Thyroid gland (tissue), 4 donors: ENCODE results near the gene EME1. TPM values are rescaled to one million over a fixed set of nuclear protein-coding genes. Genes with fewer than 3 reads are reported as not detected.
A peak's percentile ranks its signal among the peaks of the same experiment; 100 is the strongest.

Experiments used
- DNase-seq, 2 donors: peaks; one replicate each; pipeline ENCODE4 v3.0.0-alpha.2; 2019
- H3K27ac ChIP-seq, 3 donors: fragments of 200-600 bp; sonication (generic); 1 replicate in 2 of 3; 2 replicates in 1 of 3; pipeline ENCODE4 v1.5.1; 2016 to 2019; ENCODE audit warnings: mild to moderate bottlenecking in 1 of 3, moderate library complexity in 1 of 3
- H3K27me3 ChIP-seq: fragments of 200-600 bp; sonication (generic); one replicate; pipeline ENCODE4 v1.5.1; 2019
- H3K36me3 ChIP-seq, 2 donors: fragments of 200-600 bp; sonication (generic); one replicate each; pipeline ENCODE4 v1.5.1; 2016 to 2019
- H3K4me1 ChIP-seq, 2 donors: fragments of 200-600 bp; sonication (generic); one replicate each; pipeline ENCODE4 v1.5.1; 2017 to 2019
- H3K4me3 ChIP-seq, 3 donors: fragments of 200-600 bp; sonication (generic); replicated peaks in 1 of 3; 1 replicate in 2 of 3; 2 replicates in 1 of 3; pipeline ENCODE4 v1.5.1; 2016; ENCODE audit warnings: mild to moderate bottlenecking in 1 of 3
- H3K9me3 ChIP-seq: fragments of 200-600 bp; sonication (generic); one replicate; pipeline ENCODE4 v1.5.1; 2017
- POLR2A ChIP-seq, 2 donors: fragments of 450-650 bp; IDR thresholded peaks; one replicate each; pipeline ENCODE4 v1.6.1; 2017; ENCODE audit warnings: antibody characterized with exemption in 2 of 2, mild to moderate bottlenecking in 2 of 2, moderate library complexity in 1 of 2
- WGBS, 2 donors: methylation state at CpG; one replicate each; pipeline ENCODE4 v1.1.5; 2017; 5-methylcytosine and 5-hydroxymethylcytosine counted together
- intact Hi-C: fragments of 100-400 bp; cut with DNase I; formaldehyde crosslinking; loops from one replicate; pipeline ENCODE4 v1.15.1; 2023
- total RNA-seq, 4 donors: library from RNA; depleted of rRNA; stranded (reverse); fragments of >200 nt; gene quantifications; one replicate each; pipeline ENCODE4 v1.2.3, GENCODE V29; 2016
- TF ChIP-seq, protein P1 (sequence below), 6 experiments: fragments of 200-600 bp in 3 of 6; fragments of 450-650 bp in 3 of 6; sonication (generic) in 3 of 6; IDR thresholded peaks; one replicate each; pipeline ENCODE4 v1.5.1; 2016 to 2019; ENCODE audit warnings: antibody characterized with exemption in 6 of 6, mild to moderate bottlenecking in 2 of 6, inconsistent platforms in 1 of 6, moderate library complexity in 1 of 6

Gene EME1
- total RNA-seq, 4 donors from 2014 or later = 0.27 to 0.93 TPM; not detected in 2

DNA sequence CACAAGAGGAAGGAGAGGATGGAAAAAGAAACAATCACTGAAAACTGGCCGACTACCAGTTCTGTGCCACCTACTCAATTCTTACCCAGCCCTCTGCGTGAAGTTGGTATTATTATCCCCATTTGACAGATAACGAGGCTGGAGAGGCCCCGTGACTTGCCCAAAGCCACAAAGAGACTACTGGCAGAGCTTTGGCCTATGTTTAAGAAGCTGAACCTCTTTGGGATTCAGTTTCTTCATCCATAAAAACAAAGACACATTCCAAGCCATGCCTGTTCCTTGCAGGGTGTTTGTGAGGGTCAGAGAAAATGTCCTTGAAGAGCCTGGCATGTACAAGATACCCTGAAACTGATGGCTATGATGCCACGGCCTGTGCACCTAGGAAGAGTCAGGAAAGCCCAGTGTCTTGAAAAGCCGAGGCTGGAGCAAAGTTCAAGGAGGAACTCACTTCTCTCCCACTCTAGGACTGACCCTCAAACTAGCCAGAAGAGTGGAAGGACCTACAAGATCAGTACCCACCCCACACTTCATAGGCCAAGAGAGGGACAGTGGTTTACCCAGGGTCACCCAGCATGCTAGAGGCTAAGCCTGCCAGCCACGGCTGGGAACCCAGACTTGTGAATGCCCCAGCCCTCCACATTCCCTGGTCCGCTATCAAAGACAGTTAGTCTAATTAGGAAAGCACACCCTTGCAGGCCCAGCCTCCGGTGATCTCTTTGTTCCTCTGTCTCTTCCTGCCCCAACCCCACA is 51.4 kb downstream of the EME1 start:
- intact Hi-C loops = no loop called here
- Histone ChIP-seq H3K36me3 (no peaks in the 10 kb centered on the region), H3K27ac (peak overlapping the region; percentile 87 to 92 (median 88)), H3K27me3 (no peaks in the 10 kb centered on the region), H3K9me3 (no peaks in the 10 kb centered on the region), H3K4me3 (no peak overlapping the region), H3K4me1 (peaks cover 44 to 68% of the 10 kb centered on the region in 2 donors)
- DNase-seq = no peak
- TF ChIP-seq, protein P1, sequence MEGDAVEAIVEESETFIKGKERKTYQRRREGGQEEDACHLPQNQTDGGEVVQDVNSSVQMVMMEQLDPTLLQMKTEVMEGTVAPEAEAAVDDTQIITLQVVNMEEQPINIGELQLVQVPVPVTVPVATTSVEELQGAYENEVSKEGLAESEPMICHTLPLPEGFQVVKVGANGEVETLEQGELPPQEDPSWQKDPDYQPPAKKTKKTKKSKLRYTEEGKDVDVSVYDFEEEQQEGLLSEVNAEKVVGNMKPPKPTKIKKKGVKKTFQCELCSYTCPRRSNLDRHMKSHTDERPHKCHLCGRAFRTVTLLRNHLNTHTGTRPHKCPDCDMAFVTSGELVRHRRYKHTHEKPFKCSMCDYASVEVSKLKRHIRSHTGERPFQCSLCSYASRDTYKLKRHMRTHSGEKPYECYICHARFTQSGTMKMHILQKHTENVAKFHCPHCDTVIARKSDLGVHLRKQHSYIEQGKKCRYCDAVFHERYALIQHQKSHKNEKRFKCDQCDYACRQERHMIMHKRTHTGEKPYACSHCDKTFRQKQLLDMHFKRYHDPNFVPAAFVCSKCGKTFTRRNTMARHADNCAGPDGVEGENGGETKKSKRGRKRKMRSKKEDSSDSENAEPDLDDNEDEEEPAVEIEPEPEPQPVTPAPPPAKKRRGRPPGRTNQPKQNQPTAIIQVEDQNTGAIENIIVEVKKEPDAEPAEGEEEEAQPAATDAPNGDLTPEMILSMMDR (IDR thresholded peaks at IDR 0.05) = no peak
- no peak for TF ChIP-seq POLR2A (IDR thresholded peaks at IDR 0.05)
- WGBS, 2 donors = 68 to 71% methylated on average over 8 to 9 of the region's 9 CpGs

DNA sequence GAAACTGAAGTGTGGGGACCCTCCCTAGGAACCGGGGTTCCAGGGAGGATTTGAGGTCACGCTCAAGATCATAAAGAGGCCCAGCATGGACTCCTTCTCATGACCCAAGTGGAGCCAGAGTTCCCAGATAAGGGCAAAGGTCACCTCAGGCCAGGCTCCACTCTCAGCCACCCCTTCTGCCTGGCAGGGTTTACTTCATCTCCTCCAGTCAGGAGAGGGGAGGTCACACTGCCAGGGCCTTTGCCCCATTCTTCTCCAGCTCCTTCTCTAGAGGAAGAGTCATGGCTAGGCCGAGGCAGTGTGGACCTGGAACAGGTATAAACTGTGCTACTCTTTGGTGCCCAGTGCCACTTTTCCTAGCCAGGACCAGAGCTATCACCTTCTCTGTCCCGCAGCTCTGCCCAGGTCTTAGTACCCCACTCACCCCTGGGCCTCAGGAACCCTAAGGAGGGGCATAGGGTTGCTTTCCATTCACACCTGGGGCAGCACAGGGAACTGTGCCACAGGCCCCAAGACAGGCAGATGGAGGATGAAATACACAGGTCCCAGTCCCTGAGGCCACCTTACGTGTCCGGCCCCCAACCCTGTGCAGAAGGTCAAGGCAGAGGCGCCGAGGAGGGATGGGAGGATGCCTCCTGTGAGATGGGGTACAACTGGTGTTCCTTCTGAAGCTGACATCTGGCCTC is 52.1 kb downstream of the EME1 start:
- Histone ChIP-seq H3K36me3 (no peaks in the 10 kb centered on the region), H3K4me1 (peaks cover 49 to 75% of the 10 kb centered on the region in 2 donors), H3K27me3 (no peaks in the 10 kb centered on the region), H3K9me3 (no peaks in the 10 kb centered on the region), H3K4me3 (peak overlapping the region in 1 of 3 donors; percentile 56), H3K27ac (peak overlapping the region; percentile 87 to 92 (median 88))
- no peak for DNase-seq
- intact Hi-C loops = no loop called here
- 76 to 91% methylated on average over 8 of the region's 8 CpGs for WGBS, 2 donors
- no peak for TF ChIP-seq POLR2A (IDR thresholded peaks at IDR 0.05)
- TF ChIP-seq, protein P1 (IDR thresholded peaks at IDR 0.05) = no peak

GRCh38 chr17:50425682-50426471 is 52.8 kb downstream of the EME1 start, which contains the start of gene ACSF2:
Gene ACSF2 (plus strand): TSS chr17:50426218. CDS start chr17:50426262, 44 bp downstream.
- WGBS, 2 donors = 2 to 5% methylated on average over 10 to 27 of the region's 70 CpGs
- Histone ChIP-seq H3K9me3 (no peaks in the 10 kb centered on the region), H3K4me1 (peaks cover 56 to 78% of the 10 kb centered on the region in 2 donors), H3K27me3 (no peaks in the 10 kb centered on the region), H3K4me3 (peak within 1 kb of the TSS; percentile 19 to 56 (median 54)), H3K36me3 (no peaks in the 10 kb centered on the region), H3K27ac (peak within 1 kb of the TSS; percentile 87 to 92 (median 88))
- TF ChIP-seq, protein P1 (IDR thresholded peaks at IDR 0.05) = peak in 1 of 6 experiments; percentile 2
- peak; percentile 52 to 90 for TF ChIP-seq POLR2A (IDR thresholded peaks at IDR 0.05)
- peak; percentile 83 to 84 for DNase-seq
- intact Hi-C loops = no loop called here

DNA sequence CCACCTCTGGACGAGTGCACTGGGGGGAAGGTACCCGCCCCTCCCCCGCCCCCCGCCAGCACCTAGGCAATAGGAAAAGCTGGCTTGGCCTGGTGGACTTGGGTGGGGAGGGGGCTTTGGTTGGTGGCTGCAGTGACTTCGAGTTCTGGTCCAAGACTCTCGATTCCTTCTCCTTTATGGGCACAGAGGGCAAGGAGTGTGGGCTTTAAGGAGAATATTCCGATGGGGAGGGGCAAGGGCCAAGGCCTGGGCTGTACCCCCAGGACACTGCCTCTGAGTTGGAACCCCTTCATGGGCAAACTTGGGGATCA is 53.4 kb downstream of the EME1 start:
- no peak for TF ChIP-seq POLR2A (IDR thresholded peaks at IDR 0.05)
- TF ChIP-seq, protein P1 (IDR thresholded peaks at IDR 0.05) = no peak
- Histone ChIP-seq H3K36me3 (no peaks in the 10 kb centered on the region), H3K4me3 (peak overlapping the region; percentile 19 to 56 (median 54)), H3K4me1 (peaks cover 62 to 78% of the 10 kb centered on the region in 2 donors), H3K9me3 (no peaks in the 10 kb centered on the region), H3K27me3 (no peaks in the 10 kb centered on the region), H3K27ac (peak overlapping the region; percentile 87 to 92 (median 88))
- intact Hi-C loops = no loop called here
- DNase-seq = peak in 1 of 2 donors; percentile 12
- WGBS, 2 donors = 0 to 4% methylated on average over 7 of the region's 7 CpGs
